ENCODE measurements around the gene MRPS10. TPM values are rescaled to one million over a fixed set of nuclear protein-coding genes. Genes with fewer than 3 reads are reported as not detected.
"Not testable (repeated sequence)": the region's sequence is repeated elsewhere in the genome, so short reads cannot be mapped to it uniquely, and the experiment has no call there.

The MRPS10 gene
- total RNA-seq, 2 experiments from 2014 or later, result 28.5 to 29.9 TPM

DNA sequence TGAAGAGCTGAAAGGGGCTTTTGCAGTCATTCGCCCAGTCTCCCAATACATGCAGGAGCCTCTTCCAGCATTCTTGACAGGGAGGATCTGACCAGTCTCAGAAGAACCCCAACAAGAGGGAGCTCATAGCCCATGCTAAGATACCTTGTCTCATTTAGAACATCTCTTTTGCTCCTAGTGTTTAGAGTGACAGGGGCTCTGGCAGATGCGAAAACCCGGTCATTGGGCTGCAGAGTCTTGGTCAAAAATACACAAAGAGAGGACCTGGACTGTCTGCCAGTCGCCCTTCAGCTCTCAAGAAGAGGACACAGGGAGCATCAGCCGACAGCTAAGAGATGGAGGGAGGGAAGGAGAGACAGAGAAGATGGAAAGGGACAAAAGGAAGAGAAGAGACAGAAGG, 23.6 kb downstream of the MRPS10 start:
- POLR2A ChIA-PET, result no interaction called here

DNA sequence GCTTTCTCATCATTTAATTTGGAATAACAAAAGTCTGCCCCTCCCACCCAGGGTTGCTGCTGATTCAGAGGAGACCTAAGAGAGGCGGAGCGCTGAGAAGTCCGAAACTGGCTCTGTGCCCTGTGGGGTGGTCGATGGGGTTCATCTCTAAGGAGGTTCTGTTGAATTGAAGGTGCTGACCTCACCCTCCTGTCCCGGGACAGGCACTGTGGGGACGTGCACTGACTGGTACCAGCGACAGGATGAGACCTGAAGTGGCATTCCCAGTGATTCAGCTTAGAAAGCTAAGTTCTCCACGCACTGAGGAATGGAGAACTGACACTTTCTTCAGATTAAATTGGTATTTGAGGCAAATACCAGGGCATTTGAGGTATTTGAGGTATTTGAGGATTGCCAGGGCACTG, 24.2 kb downstream of the MRPS10 start:
- Mint-ChIP-seq H3K27ac (no peak overlapping the region), H3K36me3 (no peaks in the 10 kb centered on the region), H3K9me3 (no peaks in the 10 kb centered on the region), H3K4me1 (no peaks in the 10 kb centered on the region), H3K27me3 (no peaks in the 10 kb centered on the region), H3K4me3 (no peak overlapping the region)
- DNase-seq (no peak), ATAC-seq (ENCODE audit: low read depth) (no peak)
- POLR2A ChIA-PET, result no interaction called here

More for the DNA sequence above, 23.6 kb downstream of the MRPS10 start:
- Mint-ChIP-seq H3K36me3 (no peaks in the 10 kb centered on the region), H3K27me3 (no peaks in the 10 kb centered on the region), H3K9me3 (no peaks in the 10 kb centered on the region), H3K4me1 (no peaks in the 10 kb centered on the region), H3K27ac (no peak overlapping the region), H3K4me3 (no peak overlapping the region)
- DNase-seq (no peak), ATAC-seq (ENCODE audit: low read depth) (no peak)

DNA sequence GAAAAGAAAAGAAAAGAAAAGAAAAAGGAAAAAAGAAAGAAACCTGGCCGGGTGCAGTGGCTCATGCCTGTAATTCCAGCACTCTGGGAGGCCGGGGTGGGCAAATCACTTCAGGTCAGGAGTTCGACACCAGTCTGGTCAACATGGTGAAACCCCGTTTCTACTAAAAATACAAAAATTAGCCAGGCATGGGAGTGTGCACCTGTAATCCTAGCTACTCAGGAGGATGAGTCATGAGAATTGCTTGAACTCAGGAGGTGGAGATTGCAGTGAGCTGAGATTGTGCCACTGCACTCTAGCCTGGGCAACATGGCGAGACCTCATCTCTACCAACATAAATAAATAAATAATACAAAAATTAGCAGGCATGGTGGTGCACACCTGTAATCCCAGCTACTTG, 25.3 kb downstream of the MRPS10 start:
- DNase-seq; H3K4me3 Mint-ChIP-seq; H3K9me3 Mint-ChIP-seq; H3K27ac Mint-ChIP-seq; ATAC-seq (ENCODE audit: low read depth); H3K4me1 Mint-ChIP-seq; H3K36me3 Mint-ChIP-seq; H3K27me3 Mint-ChIP-seq: not testable (repeated sequence)
- POLR2A ChIA-PET, result interaction anchor here (0.7 kb wide), 1 partner anchor 882 kb away, joined by 4 read pairs; no protein-coding TSS in a partner anchor

DNA sequence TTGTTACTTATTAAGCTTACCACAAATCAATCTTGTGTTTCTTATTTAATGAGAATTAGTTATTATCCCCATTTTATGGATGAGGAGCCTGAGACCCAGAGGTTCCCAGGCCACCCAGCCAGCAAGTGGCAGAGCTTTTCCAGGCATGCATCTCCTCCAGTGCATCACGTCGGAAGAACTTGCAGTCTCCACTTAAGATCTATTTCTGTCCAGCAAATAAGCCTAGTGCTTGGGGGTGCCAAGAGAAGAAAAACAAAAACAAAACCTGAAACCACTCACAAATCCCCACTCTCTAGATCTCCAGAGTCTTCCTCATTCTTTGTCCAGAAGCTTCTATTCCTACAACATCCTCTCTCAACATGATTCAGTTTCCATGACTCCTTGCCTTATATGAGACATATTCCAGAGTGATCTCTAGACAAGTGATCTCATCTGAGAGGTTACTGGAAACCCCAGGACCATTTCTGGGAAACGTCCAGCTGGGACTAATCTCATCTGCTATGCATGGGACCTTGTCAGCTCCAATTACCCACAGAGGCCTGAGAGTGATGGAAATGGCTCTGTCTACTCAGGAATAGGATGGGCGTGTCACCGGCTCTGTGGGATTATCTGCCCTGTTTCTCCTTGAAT, 27.0 kb downstream of the MRPS10 start:
- H3K4me1 Mint-ChIP-seq, result no peaks in the 10 kb centered on the region
- POLR2A ChIA-PET, result interaction anchor here (0.6 to 0.7 kb wide), 2 partner anchors 9 to 96 kb away, joined by 4 to 5 read pairs; no protein-coding TSS in a partner anchor
- no peak overlapping the region for H3K4me3 Mint-ChIP-seq
- H3K27me3 Mint-ChIP-seq, result no peaks in the 10 kb centered on the region
- H3K9me3 Mint-ChIP-seq, result no peaks in the 10 kb centered on the region
- no peak for DNase-seq
- H3K36me3 Mint-ChIP-seq, result no peaks in the 10 kb centered on the region
- H3K27ac Mint-ChIP-seq, result no peak overlapping the region
- ATAC-seq (ENCODE audit: low read depth), result no peak

DNA sequence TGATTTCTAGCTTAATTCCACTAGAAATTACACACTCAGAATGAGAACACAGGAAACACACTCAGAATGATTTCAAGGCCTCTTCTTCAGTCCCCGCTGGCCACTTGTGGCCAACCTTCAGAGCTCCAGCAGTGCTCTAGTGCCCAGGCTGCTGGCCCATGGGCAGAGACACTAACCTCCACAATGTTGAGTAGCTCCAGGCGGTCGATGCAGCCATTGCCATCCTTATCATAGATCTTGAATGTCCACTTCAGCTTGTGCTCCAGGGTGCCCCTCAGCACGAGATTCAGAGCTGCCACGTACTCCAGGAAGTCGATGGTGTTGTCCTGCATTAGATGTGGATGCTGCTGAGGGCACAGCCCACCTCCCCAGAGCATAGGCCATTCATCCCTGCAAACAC, 29.3 kb downstream of the MRPS10 start:
- no peaks in the 10 kb centered on the region for H3K4me1 Mint-ChIP-seq
- no peak for DNase-seq
- H3K27ac Mint-ChIP-seq, result no peak overlapping the region

DNA sequence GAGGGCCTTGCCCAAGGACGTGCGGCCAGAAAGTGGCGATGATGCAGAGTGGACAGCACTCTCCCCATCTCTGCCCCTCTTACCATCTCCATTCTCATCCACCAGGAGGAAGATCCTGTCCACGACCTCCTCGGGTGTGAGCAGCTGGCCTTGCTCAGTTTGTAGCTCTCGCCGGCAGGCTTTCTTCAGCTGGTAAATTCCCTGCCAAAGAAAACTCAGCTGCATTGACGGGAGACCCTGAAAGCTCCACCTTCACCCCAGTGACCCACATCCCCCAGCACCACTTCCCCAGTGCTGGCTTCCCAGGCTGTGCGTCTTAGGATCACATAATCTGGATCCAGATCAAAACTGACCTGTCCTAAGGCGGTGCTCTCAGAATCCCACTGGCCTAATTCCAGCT, 32.1 kb downstream of the MRPS10 start:
- Mint-ChIP-seq H3K27ac (no peak overlapping the region), H3K4me3 (no peak overlapping the region), H3K9me3 (no peaks in the 10 kb centered on the region), H3K27me3 (no peaks in the 10 kb centered on the region), H3K36me3 (no peaks in the 10 kb centered on the region), H3K4me1 (no peaks in the 10 kb centered on the region)
- DNase-seq, result no peak
- ATAC-seq (ENCODE audit: low read depth), result no peak
- POLR2A ChIA-PET, result no interaction called here

More for the DNA sequence above, 29.3 kb downstream of the MRPS10 start:
- no peak overlapping the region for H3K4me3 Mint-ChIP-seq
- no peaks in the 10 kb centered on the region for H3K36me3 Mint-ChIP-seq
- ATAC-seq (ENCODE audit: low read depth), result no peak
- H3K27me3 Mint-ChIP-seq, result no peaks in the 10 kb centered on the region
- POLR2A ChIA-PET, result no interaction called here
- no peaks in the 10 kb centered on the region for H3K9me3 Mint-ChIP-seq

DNA sequence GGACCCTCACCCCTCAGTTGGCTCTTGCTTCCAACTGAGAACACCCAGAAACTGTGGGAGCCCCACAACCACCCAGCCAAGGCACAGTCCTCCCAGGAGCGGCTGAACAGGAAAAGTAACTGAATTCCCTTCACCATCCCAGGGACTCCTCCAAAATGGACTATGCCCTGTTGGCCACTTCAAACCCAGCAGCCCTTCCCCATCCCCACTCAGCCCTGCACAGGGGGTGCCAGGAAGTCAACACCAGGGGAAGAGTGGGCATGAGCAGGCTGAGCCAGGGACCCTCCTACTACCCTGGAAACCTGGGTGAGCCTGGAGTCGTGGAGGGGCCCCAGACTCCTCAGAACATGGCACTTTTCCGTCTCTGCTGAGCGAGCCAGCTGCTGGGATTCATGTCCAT, 33.2 kb downstream of the MRPS10 start:
- no peaks in the 10 kb centered on the region for H3K27me3 Mint-ChIP-seq
- POLR2A ChIA-PET, result no interaction called here
- no peak overlapping the region for H3K27ac Mint-ChIP-seq
- no peak for ATAC-seq (ENCODE audit: low read depth)
- no peak overlapping the region for H3K4me3 Mint-ChIP-seq
- no peaks in the 10 kb centered on the region for H3K9me3 Mint-ChIP-seq
- H3K36me3 Mint-ChIP-seq, result no peaks in the 10 kb centered on the region
- DNase-seq, result no peak
- H3K4me1 Mint-ChIP-seq, result no peaks in the 10 kb centered on the region

DNA sequence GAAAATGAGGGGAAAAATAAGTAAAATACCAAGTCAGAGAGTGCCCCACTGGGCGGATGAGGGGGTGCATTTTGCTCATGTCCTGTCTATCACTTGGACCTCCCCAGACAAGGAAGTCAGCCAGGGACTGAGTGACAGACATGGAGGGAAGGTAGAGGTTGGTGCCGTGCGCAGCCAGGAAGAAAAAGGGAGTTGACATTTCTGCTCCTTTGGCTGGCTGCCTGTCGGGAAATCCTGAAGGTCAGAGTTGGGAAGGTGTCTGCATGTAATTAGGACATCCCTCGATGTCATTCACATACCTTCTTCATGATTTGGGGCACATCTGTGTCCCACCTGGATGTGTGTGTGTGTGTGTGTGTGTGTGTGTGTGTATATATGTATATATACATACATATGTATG, 35.6 kb downstream of the MRPS10 start:
- Mint-ChIP-seq H3K9me3 (no peaks in the 10 kb centered on the region), H3K27me3 (peaks cover 2% of the 10 kb centered on the region), H3K27ac (no peak overlapping the region), H3K4me3 (no peak overlapping the region), H3K36me3 (no peaks in the 10 kb centered on the region), H3K4me1 (peaks cover 2% of the 10 kb centered on the region)
- POLR2A ChIA-PET, result interaction anchor here (0.7 kb wide), 1 partner anchor 8 kb away, joined by 4 read pairs; no protein-coding TSS in a partner anchor
- DNase-seq, result no peak
- no peak for ATAC-seq (ENCODE audit: low read depth)

DNA sequence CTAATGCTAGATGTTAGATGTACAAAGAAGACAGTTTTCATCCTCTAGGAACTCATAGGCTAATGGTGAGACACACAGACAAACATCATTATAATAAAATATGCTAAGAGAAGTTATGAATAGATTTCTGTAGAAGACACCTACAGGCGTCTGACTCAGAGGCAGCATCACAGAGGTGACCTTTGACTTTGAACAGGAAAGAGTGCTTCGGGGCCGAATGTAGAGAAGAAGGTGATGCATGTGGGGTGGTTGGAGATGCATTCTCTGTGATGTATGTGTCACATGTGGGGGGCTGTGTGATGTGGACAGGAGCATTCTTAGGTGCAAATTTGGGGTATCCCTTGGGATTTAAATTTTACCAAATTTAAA, 37.7 kb downstream of the MRPS10 start:
- ATAC-seq (ENCODE audit: low read depth) (no peak), DNase-seq (no peak)
- peaks cover 2% of the 10 kb centered on the region for H3K4me1 Mint-ChIP-seq
- H3K4me3 Mint-ChIP-seq, result no peak overlapping the region
- H3K27me3 Mint-ChIP-seq, result peaks cover 2% of the 10 kb centered on the region
- H3K36me3 Mint-ChIP-seq, result no peaks in the 10 kb centered on the region
- POLR2A ChIA-PET, result interaction anchor here (0.5 kb wide), 1 partner anchor 38 kb away, joined by 3 read pairs; the partner anchor contains the start of gene MRPS10
- no peak overlapping the region for H3K27ac Mint-ChIP-seq
- H3K9me3 Mint-ChIP-seq, result no peaks in the 10 kb centered on the region

DNA sequence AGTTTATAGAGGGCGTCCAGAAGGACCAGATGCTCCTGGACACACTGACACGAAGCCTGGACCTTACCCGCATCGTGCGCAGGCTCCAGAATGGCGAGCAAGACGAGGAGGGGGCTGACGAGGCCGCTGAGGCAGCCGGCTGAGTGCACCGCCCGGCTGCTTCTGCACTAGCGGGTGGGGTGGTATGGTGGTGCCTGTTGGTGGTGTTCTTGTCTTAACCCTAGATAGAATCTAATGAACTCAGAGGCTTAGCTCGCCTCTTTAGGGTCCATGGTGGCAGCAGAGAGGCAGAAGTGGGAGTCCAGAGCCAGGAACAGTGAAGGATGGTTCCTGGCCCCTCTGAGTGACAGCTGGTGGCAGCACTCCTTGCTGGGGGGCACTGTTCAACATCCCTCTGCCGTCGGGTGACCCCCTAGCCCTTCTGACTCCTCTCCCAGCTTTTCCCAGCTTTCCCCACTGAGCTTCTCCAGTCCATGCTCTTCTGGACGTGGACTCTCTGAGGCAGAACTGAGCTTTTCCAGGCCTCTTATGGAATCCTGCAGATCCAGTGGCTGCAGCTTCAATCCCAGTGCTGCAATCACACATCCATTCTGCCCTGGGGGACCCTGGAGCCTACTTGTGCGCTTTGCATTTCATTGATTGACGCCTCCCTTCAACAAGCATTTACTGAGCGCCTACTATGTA, 38.3 kb downstream of the MRPS10 start:
- Mint-ChIP-seq H3K36me3 (no peaks in the 10 kb centered on the region), H3K27ac (no peak overlapping the region), H3K4me3 (no peak overlapping the region), H3K27me3 (peaks cover 2% of the 10 kb centered on the region), H3K4me1 (peaks cover 2% of the 10 kb centered on the region), H3K9me3 (no peaks in the 10 kb centered on the region)
- ATAC-seq (ENCODE audit: low read depth) (no peak), DNase-seq (no peak)
- POLR2A ChIA-PET, result interaction anchor here (0.5 kb wide), 1 partner anchor 38 kb away, joined by 3 read pairs; the partner anchor contains the start of gene MRPS10

DNA sequence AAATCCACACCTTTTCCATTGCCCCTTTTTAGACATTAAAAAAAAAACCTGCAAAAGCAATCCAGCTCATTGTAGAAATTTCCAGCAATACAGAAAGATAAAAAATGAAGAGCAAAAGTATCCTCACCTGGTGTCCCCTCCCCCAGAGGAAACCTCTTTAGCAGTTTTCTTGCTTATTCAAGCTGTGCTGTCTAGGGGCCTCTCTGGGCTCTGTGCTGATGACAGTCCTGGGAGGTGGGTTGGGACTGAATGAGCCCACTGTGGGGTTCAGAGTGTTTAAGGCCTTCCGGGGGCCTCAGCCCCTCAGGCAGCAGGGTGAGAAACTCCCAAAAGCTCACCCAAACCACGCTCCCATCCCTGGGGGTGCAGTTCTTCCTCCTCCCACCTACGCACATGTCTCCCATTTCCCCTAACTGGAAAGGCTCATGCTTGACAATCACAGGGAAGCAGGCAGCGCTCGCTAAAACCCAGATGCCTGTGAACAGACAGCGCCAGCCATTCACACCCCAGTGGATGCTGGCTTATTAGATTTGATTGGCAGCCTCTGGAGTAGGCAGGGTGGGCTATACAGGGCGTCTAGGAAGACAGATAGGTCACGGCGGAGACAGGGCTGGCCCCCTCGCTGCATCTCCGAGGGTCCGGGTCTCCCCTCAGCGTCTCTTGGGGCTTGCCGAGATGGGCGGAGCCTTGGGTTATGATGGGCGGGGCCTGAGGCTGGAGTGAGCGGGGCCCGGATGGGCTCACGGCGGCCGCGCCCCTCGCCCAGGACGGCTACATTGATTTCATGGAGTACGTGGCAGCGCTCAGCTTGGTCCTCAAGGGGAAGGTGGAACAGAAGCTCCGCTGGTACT, 39.9 kb downstream of the MRPS10 start:
- H3K9me3 Mint-ChIP-seq, result no peaks in the 10 kb centered on the region
- no peaks in the 10 kb centered on the region for H3K36me3 Mint-ChIP-seq
- POLR2A ChIA-PET, result no interaction called here
- peaks cover 2% of the 10 kb centered on the region for H3K4me1 Mint-ChIP-seq
- peak; percentile 44 for DNase-seq
- H3K27ac Mint-ChIP-seq, result no peak overlapping the region
- ATAC-seq (ENCODE audit: low read depth), result peak; percentile 53
- peaks cover 4% of the 10 kb centered on the region for H3K27me3 Mint-ChIP-seq
- H3K4me3 Mint-ChIP-seq, result no peak overlapping the region

DNA sequence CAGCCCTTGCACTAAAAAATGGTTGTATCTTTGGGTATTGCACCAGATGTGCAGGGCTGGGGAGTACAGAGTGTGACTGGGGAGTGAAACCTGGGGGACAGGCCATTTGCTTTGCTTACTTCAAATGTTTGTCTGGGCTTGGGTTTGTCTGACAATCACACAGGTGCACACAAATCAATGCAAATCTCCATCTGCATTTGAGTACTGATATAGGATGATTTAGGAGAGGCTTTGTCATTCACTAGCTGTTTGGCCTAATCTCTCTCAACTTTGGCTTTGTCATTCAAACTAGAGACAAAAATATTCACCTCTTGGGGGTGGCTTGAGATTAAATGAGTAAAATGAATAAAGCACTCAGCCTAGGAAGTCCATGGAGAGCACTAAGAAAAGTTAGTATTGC, 40.7 kb downstream of the MRPS10 start:
- no peak overlapping the region for H3K27ac Mint-ChIP-seq
- H3K4me3 Mint-ChIP-seq, result no peak overlapping the region
- POLR2A ChIA-PET, result no interaction called here
- DNase-seq (no peak), ATAC-seq (ENCODE audit: low read depth) (no peak)
- H3K27me3 Mint-ChIP-seq, result peaks cover 4% of the 10 kb centered on the region
- no peaks in the 10 kb centered on the region for H3K9me3 Mint-ChIP-seq
- H3K4me1 Mint-ChIP-seq, result peaks cover 2% of the 10 kb centered on the region
- no peaks in the 10 kb centered on the region for H3K36me3 Mint-ChIP-seq

DNA sequence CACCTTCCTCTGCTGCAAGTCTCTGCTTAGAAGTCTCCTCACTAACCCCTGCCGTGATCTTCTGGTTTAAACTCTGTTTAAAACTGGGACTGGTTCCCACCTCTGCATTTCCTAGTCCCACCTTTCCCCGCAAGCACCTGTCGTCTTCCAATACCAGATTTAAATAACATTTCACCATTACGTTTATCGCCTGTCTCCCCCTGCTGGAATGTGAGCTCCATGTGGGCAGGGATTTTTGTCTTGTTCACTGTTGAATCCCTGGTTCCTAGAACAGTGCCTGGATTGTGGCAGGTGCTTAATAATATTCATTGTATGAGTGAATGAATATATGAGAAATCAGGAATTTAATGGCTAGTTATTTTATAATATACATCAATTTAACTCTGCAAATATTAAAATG, 41.8 kb downstream of the MRPS10 start:
- Mint-ChIP-seq H3K9me3 (no peaks in the 10 kb centered on the region), H3K36me3 (no peaks in the 10 kb centered on the region), H3K27ac (no peak overlapping the region), H3K4me3 (no peak overlapping the region), H3K27me3 (peaks cover 4% of the 10 kb centered on the region), H3K4me1 (peaks cover 2% of the 10 kb centered on the region)
- POLR2A ChIA-PET, result no interaction called here
- ATAC-seq (ENCODE audit: low read depth) (no peak), DNase-seq (no peak)

Measured in activated naive CD8-positive, alpha-beta T cell treated with anti-CD3 and anti-CD28 coated beads, Interleukin-2, amount 10 ng/mL, durations not matched to agents 7 days and 5 days (primary cell).